Gastrocnemius medialis (tissue), 4 donors: Measurements from ENCODE around the gene ALDH1B1.

Experiments used
- CTCF ChIP-seq, 5 experiments: fragments of 450-650 bp in 3 of 5; fragments of 200-600 bp in 2 of 5; sonication (generic) in 2 of 5; IDR thresholded peaks in 4 of 5; conservative IDR thresholded peaks in 1 of 5; 1 replicate in 4 of 5; 2 replicates in 1 of 5; pipeline ENCODE4 v1.5.1; 2016 to 2019; ENCODE audit warnings: antibody characterized with exemption in 5 of 5, mild to moderate bottlenecking in 3 of 5, moderate library complexity in 3 of 5
- POLR2A ChIP-seq, 2 donors: fragments of 450-650 bp; IDR thresholded peaks; one replicate each; pipeline ENCODE4 v1.6.1; 2017; ENCODE audit warnings: antibody characterized with exemption in 2 of 2, mild to moderate bottlenecking in 2 of 2, moderate library complexity in 2 of 2

- TF ChIP-seq POLR2A (IDR thresholded peaks at IDR 0.05) (no peak), CTCF (IDR thresholded peaks at IDR 0.05 in 4 of 5, conservative IDR thresholded peaks at IDR 0.05 in 1 of 5) (no peak)
Observed at GRCh38 chr9:38405785-38406184, 13.3 kb downstream of the ALDH1B1 start.
